ENCODE data around the gene ZNF526. TPM values are rescaled to one million over a fixed set of nuclear protein-coding genes. Genes with fewer than 3 reads are reported as not detected.
"Not testable (repeated sequence)": the region's sequence is repeated elsewhere in the genome, so short reads cannot be mapped to it uniquely, and the experiment has no call there.

The ZNF526 gene
- total RNA-seq, 4 donors from 2014 or later, result 3.8 to 6.3 (median 4.0) TPM

DNA sequence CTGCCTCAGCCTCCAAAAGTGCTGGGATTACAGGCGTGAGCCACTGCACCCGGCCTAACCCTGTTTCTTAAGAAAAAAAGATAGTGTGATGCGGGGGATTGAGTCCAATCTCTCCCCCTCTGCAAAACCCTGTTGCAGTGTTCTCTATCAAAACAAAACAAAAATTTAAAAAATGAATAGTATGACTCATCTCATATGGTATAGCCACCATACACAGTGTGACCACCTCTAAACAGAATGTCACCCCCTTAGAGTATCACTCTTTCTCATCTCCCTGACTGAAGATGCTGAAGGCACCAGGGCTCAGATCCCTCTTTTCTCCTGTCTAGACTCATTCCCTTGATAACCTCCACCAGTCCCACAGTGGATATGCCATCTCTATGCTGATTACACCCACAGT lies 41.7 kb downstream of the ZNF526 start:
- WGBS, 2 donors, result 93 to 94% methylated on average over 3 of the region's 3 CpGs
- no peaks in the 10 kb centered on the region for H3K27me3 ChIP-seq
- H3K36me3 ChIP-seq, result no peaks in the 10 kb centered on the region
- TF ChIP-seq POLR2A (IDR thresholded peaks at IDR 0.05), result no peak
- TF ChIP-seq, protein P1, sequence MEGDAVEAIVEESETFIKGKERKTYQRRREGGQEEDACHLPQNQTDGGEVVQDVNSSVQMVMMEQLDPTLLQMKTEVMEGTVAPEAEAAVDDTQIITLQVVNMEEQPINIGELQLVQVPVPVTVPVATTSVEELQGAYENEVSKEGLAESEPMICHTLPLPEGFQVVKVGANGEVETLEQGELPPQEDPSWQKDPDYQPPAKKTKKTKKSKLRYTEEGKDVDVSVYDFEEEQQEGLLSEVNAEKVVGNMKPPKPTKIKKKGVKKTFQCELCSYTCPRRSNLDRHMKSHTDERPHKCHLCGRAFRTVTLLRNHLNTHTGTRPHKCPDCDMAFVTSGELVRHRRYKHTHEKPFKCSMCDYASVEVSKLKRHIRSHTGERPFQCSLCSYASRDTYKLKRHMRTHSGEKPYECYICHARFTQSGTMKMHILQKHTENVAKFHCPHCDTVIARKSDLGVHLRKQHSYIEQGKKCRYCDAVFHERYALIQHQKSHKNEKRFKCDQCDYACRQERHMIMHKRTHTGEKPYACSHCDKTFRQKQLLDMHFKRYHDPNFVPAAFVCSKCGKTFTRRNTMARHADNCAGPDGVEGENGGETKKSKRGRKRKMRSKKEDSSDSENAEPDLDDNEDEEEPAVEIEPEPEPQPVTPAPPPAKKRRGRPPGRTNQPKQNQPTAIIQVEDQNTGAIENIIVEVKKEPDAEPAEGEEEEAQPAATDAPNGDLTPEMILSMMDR (IDR thresholded peaks at IDR 0.05), result no peak
- DNase-seq, result no peak
- H3K4me3 ChIP-seq, result no peak overlapping the region
- intact Hi-C loops (cut with DNase I), result no loop called here
- H3K4me1 ChIP-seq, result peaks cover 0 to 4% (median under 1%) of the 10 kb centered on the region in 3 donors
- no peaks in the 10 kb centered on the region for H3K9me3 ChIP-seq
- H3K27ac ChIP-seq, result no peak overlapping the region

DNA sequence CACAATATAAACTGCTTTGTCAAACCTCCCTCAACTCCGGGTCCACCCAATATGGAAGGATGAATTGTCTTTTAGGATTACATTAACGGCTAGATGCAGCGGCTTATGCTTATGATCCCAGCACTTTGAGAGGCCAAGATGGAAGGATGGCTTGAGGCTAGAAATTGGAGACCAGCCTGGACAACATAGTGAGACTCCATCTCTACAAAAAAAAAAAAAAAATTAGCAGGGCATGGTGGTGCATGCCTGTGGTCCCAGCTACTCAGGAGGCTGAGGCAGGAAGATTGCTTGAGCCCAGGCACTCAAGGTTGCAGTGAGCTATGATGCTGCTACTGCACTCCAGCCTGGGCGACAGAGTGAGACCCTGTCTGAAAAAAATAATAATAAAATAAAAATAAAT lies 46.0 kb downstream of the ZNF526 start:
- intact Hi-C loops (cut with DNase I); H3K4me3 ChIP-seq; H3K27me3 ChIP-seq; DNase-seq; H3K27ac ChIP-seq; H3K9me3 ChIP-seq; H3K36me3 ChIP-seq: not testable (repeated sequence)
- 75 to 95% methylated on average over 2 to 4 of the region's 4 CpGs for WGBS, 2 donors
- H3K4me1 ChIP-seq, result peaks cover 19 to 26% (median 20%) of the 10 kb centered on the region in 3 donors

DNA sequence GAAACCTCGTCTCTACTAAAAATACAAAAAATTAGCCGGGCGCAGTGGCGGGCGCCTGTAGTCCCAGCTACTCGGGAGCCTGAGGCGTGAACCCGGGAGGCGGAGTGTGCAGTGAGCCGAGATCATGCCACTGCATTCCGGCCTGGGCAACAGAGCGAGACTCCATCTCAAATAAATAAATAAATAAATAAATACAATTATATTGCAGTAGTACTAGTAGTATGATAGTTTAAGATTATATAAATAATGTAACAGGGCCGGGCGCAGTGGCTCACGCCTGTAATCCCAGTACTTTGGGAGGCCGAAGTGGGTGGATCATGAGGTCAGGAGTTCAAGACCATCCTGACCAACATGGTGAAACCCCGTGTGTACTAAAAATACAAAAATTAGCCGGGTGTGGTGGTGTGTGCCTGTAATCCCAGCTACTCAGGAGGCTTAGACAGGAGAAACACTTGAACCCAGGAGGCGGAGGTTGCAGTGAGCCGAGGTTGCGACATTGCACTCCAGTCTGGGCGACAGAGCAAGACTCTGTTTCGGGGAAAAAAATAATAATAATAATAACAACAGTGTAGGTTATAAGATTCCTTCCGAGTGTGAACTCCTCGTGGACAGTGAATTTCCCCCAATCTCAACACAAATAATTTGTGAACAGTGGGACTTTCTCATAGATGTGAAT lies 47.0 kb downstream of the ZNF526 start:
- 88 to 91% methylated on average over 24 to 25 of the region's 25 CpGs for WGBS, 2 donors
- H3K27me3 ChIP-seq; intact Hi-C loops (cut with DNase I); DNase-seq; H3K9me3 ChIP-seq; H3K4me3 ChIP-seq; H3K36me3 ChIP-seq: not testable (repeated sequence)
- peaks cover 22 to 35% (median 28%) of the 10 kb centered on the region in 3 donors for H3K4me1 ChIP-seq
- peak overlapping the region in 1 of 4 donors; percentile 99 for H3K27ac ChIP-seq

DNA sequence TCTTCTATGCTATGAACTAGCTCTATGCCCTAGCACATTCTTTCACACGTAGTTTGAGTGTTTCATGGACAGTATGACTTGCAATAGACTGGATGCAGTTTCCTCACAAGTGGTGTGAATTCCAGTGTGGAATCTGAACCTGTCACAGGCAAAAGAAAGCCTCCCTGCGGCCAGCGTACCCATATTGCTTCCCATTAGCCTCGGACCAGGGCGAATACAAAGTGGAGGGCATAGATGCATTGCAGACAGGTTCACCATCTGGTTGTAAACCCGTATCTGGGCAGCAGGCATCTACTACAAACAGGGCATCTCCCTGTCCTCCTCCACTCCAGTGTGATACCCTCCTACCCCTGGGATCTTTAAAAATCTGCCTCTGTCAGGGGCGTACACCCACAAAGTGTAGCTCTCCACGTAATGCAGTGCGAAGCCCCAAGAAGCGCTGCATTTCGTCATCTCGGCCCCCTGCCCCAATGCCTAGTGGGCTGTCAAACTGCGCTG lies 47.6 kb downstream of the ZNF526 start:
- peaks cover 9 to 11% (median 9%) of the 10 kb centered on the region in 3 donors for H3K36me3 ChIP-seq
- no peaks in the 10 kb centered on the region for H3K27me3 ChIP-seq
- intact Hi-C loops (cut with DNase I), result no loop called here
- no peaks in the 10 kb centered on the region for H3K9me3 ChIP-seq
- H3K27ac ChIP-seq, result peak overlapping the region; percentile 97 to 100 (median 98)
- TF ChIP-seq, protein P1 (IDR thresholded peaks at IDR 0.05), result peak in 1 of 6 experiments; percentile 10
- no peak for TF ChIP-seq POLR2A (IDR thresholded peaks at IDR 0.05)
- WGBS, 2 donors, result 6 to 11% methylated on average over 12 to 13 of the region's 13 CpGs
- DNase-seq, result no peak
- peak overlapping the region; percentile 61 to 98 (median 70) for H3K4me3 ChIP-seq
- peaks cover 22 to 41% (median 28%) of the 10 kb centered on the region in 3 donors for H3K4me1 ChIP-seq

DNA sequence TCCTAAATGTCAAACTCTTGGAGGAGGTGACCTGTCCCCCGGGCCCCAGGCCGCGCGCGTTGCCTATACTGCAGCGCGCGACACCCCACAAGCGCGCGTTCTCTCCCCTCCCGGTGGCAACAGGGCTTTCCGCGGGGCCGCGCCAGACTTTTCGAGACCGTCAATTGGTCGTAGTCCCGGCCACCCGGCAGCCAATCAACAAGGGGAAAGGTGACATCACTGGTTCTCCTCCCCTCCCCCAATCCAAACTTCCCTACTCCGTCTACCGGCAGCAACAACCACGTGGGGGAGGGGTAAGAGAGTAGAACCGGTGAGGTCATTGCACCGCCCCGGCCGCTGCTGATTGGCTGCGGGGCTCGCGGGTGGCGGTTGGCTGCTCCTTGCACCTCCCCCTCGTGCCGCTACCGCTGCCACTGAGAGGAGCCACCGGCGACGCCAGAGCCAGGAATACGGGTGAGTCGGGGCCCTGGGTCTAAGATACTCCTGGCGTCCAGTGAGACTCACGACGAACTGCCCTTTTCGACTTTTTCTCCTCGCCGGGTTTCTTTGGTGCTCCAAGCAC lies 48.1 kb downstream of the ZNF526 start:
- TF ChIP-seq, protein P1 (IDR thresholded peaks at IDR 0.05), result peak in 3 of 6 experiments; percentile 4 to 17 (median 15)
- peak in 3 of 4 donors; percentile 59 to 96 (median 92) for TF ChIP-seq POLR2A (IDR thresholded peaks at IDR 0.05)
- peak overlapping the region; percentile 61 to 98 (median 70) for H3K4me3 ChIP-seq
- 0% methylated on average over 15 to 29 of the region's 46 CpGs for WGBS, 2 donors
- H3K27ac ChIP-seq, result peak overlapping the region; percentile 97 to 100 (median 98)
- H3K9me3 ChIP-seq, result no peaks in the 10 kb centered on the region
- H3K36me3 ChIP-seq, result peaks cover 13 to 17% (median 14%) of the 10 kb centered on the region in 3 donors
- DNase-seq, result peak; percentile 99
- peaks cover 22 to 41% (median 28%) of the 10 kb centered on the region in 3 donors for H3K4me1 ChIP-seq
- intact Hi-C loops (cut with DNase I), result no loop called here
- no peaks in the 10 kb centered on the region for H3K27me3 ChIP-seq

Measured in esophagus squamous epithelium (tissue), 5 donors.